H1 (cell line): ENCODE results near the gene ZNF516. TPM values are rescaled to one million over a fixed set of nuclear protein-coding genes. Genes with fewer than 3 reads are reported as not detected.

Source experiments
- CTCF ChIA-PET: fragments of 300-600 bp; sonication (Branson Sonifier 250); formaldehyde crosslinking; loops from one replicate; lab custom pipeline; 2021; ENCODE audit not compliant: partially characterized antibody; lab: Charles Lee
- POLR2A ChIA-PET: fragments of 300-600 bp; sonication (Branson Sonifier 250); formaldehyde crosslinking; loops from one replicate; lab custom pipeline; 2021; ENCODE audit warnings: inconsistent platforms; ENCODE audit not compliant: partially characterized antibody; lab: Charles Lee
- DNase-seq, 2 experiments: peaks; one replicate each; pipeline versions ENCODE4 v3.0.0 to v3.0.0-alpha.2; 2010 to 2022; ENCODE audit warnings: low spot score in 2 of 2, low read depth in 1 of 2, mixed read lengths in 1 of 2
- FAIRE-seq: peaks from 2 replicates; lab custom pipeline; 2011; peaks lifted over from hg19 to GRCh38; lab: Jason Lieb, UNC
- H2AFZ ChIP-seq: 2 replicates; pipeline ENCODE4 v1.8.1; 2012; ENCODE audit warnings: low read length, inconsistent platforms
- H2AK5ac ChIP-seq: 2 replicates; pipeline ENCODE4 v1.6.1; 2013; ENCODE audit warnings: low read depth, low read length
- H2BK120ac ChIP-seq: replicated peaks from 2 replicates; pipeline ENCODE3; 2013; ENCODE audit warnings: low read depth, low read length, inconsistent platforms
- H2BK12ac ChIP-seq: 2 replicates; pipeline ENCODE4 v1.6.1; 2013; ENCODE audit warnings: low read depth, low read length
- H2BK15ac ChIP-seq: 2 replicates; pipeline ENCODE4 v1.6.1; 2013; ENCODE audit warnings: low read length
- H2BK20ac ChIP-seq: 2 replicates; pipeline ENCODE4 v1.6.1; 2013; ENCODE audit warnings: low read length
- H2BK5ac ChIP-seq: 2 replicates; pipeline ENCODE4 v1.6.1; 2013; ENCODE audit warnings: low read depth, low read length
- H3K14ac ChIP-seq: 2 replicates; pipeline ENCODE4 v1.6.1; 2013; ENCODE audit warnings: inconsistent platforms; ENCODE audit not compliant: insufficient read length
- H3K18ac ChIP-seq: 2 replicates; pipeline ENCODE4 v1.6.1; 2013; ENCODE audit warnings: low read length; ENCODE audit errors: extremely low read depth
- H3K23ac ChIP-seq: 2 replicates; pipeline ENCODE4 v1.6.1; 2013; ENCODE audit warnings: inconsistent platforms; ENCODE audit not compliant: insufficient read length
- H3K23me2 ChIP-seq: 2 replicates; pipeline ENCODE4 v1.6.1; 2013; ENCODE audit warnings: low read depth, low read length
- H3K27ac ChIP-seq: 2 replicates; pipeline ENCODE4 v1.6.1; 2011; ENCODE audit warnings: low read depth, low read length, inconsistent platforms
- H3K27me3 ChIP-seq, 4 experiments: replicated peaks in 1 of 4; 1 replicate in 1 of 4; 2 replicates in 3 of 4; pipeline versions ENCODE4 v1.6.1 to v1.8.1; 2011 to 2013; ENCODE audit warnings: low read length in 3 of 4, mild to moderate bottlenecking in 3 of 4, inconsistent platforms in 2 of 4, mixed read lengths in 2 of 4, moderate library complexity in 1 of 4; ENCODE audit not compliant: control insufficient read depth in 3 of 4, insufficient read depth in 3 of 4; ENCODE audit errors: extremely low read depth in 1 of 4
- H3K36me3 ChIP-seq, 4 experiments: 2 replicates each; pipeline versions ENCODE4 v1.6.1 to v1.8.1; 2011 to 2013; ENCODE audit warnings: mild to moderate bottlenecking in 4 of 4, low read length in 3 of 4, moderate library complexity in 2 of 4, control low read depth in 1 of 4, inconsistent platforms in 1 of 4; ENCODE audit not compliant: insufficient read depth in 4 of 4, control insufficient read depth in 2 of 4
- H3K4ac ChIP-seq: replicated peaks from 2 replicates; pipeline ENCODE3; 2013; ENCODE audit warnings: low read length, low read depth, mixed read lengths, inconsistent platforms; ENCODE audit not compliant: insufficient read length
- H3K4me1 ChIP-seq, 4 experiments: replicated peaks in 1 of 4; 1 replicate in 1 of 4; 2 replicates in 3 of 4; pipeline versions ENCODE4 v1.6.1 to v1.8.1; 2011 to 2013; ENCODE audit warnings: low read length in 3 of 4, inconsistent platforms in 2 of 4, mixed read lengths in 1 of 4; ENCODE audit not compliant: insufficient read depth in 4 of 4, control insufficient read depth in 3 of 4
- H3K4me2 ChIP-seq, 2 experiments: 2 replicates each; pipeline versions ENCODE4 v1.6.1 to v1.8.1; 2011 to 2013; ENCODE audit warnings: low read depth in 2 of 2, low read length in 2 of 2, control low read depth in 1 of 2, inconsistent platforms in 1 of 2, mild to moderate bottlenecking in 1 of 2; ENCODE audit not compliant: insufficient read depth in 1 of 2
- H3K4me3 ChIP-seq, 4 experiments: fragments of 200-600, 300-600 bp in 1 of 4; sonication (generic), shearing (Covaris generic), sonication (Bioruptor Twin) in 1 of 4; 2 replicates each; pipeline versions ENCODE4 v1.5.1 to v1.8.1; 2011 to 2016; ENCODE audit warnings: low read length in 4 of 4, low read depth in 3 of 4, control low read depth in 2 of 4, inconsistent platforms in 2 of 4, mild to moderate bottlenecking in 2 of 4, mixed read lengths in 1 of 4, moderate library complexity in 1 of 4; ENCODE audit not compliant: insufficient read depth in 2 of 4; ENCODE audit errors: extremely low read depth in 1 of 4
- H3K56ac ChIP-seq: replicated peaks from 2 replicates; pipeline ENCODE3; 2013; ENCODE audit warnings: low read depth, mild to moderate bottlenecking, mixed read lengths, low read length, inconsistent platforms; ENCODE audit not compliant: insufficient read length
- H3K79me1 ChIP-seq: 2 replicates; pipeline ENCODE4 v1.6.1; 2013; ENCODE audit warnings: low read depth, low read length, control low read depth
- H3K79me2 ChIP-seq, 2 experiments: 2 replicates each; pipeline versions ENCODE4 v1.6.1 to v1.8.1; 2012 to 2013; ENCODE audit warnings: low read length in 2 of 2, mild to moderate bottlenecking in 2 of 2, inconsistent platforms in 1 of 2; ENCODE audit not compliant: insufficient read depth in 2 of 2, control insufficient read depth in 1 of 2
- H3K9ac ChIP-seq, 4 experiments: replicated peaks in 1 of 4; 1 replicate in 1 of 4; 2 replicates in 3 of 4; pipeline versions ENCODE4 v1.6.1 to v1.8.1; 2011 to 2013; ENCODE audit warnings: low read depth in 3 of 4, low read length in 3 of 4, control low read depth in 2 of 4, mild to moderate bottlenecking in 2 of 4, moderate library complexity in 2 of 4, inconsistent platforms in 1 of 4; ENCODE audit errors: extremely low read depth in 1 of 4
- H3K9me3 ChIP-seq, 2 experiments: 2 replicates each; pipeline versions ENCODE4 v1.6.1 to v1.8.1; 2012 to 2013; ENCODE audit warnings: mild to moderate bottlenecking in 2 of 2, moderate library complexity in 2 of 2, control low read depth in 1 of 2, inconsistent platforms in 1 of 2, low read depth in 1 of 2, low read length in 1 of 2, mixed read lengths in 1 of 2; ENCODE audit not compliant: insufficient read depth in 2 of 2
- H4K20me1 ChIP-seq, 2 experiments: replicated peaks in 1 of 2; 2 replicates each; pipeline versions ENCODE3 to v1.8.1; 2011 to 2013; ENCODE audit warnings: inconsistent platforms in 2 of 2, low read length in 2 of 2, mild to moderate bottlenecking in 1 of 2; ENCODE audit not compliant: insufficient read depth in 2 of 2, control insufficient read depth in 1 of 2
- H4K5ac ChIP-seq: 2 replicates; pipeline ENCODE4 v1.6.1; 2013; ENCODE audit warnings: low read length, low read depth, mixed read lengths, inconsistent platforms; ENCODE audit not compliant: insufficient read length
- H4K8ac ChIP-seq: 2 replicates; pipeline ENCODE4 v1.8.0; 2013; ENCODE audit warnings: mild to moderate bottlenecking, moderate library complexity, low read length, inconsistent platforms; ENCODE audit not compliant: insufficient read depth; ENCODE audit errors: extremely low read depth
- H4K91ac ChIP-seq: replicated peaks from 2 replicates; pipeline ENCODE3; 2013; ENCODE audit warnings: low read length, mixed read lengths, inconsistent platforms; ENCODE audit not compliant: insufficient read length
- BRCA1 ChIP-seq: IDR thresholded peaks from 2 replicates; pipeline ENCODE4 v1.6.1; 2012; ENCODE audit warnings: low read depth, low read length, improper control_type of control experiment
- E2F6 ChIP-seq: IDR thresholded peaks from 2 replicates; pipeline ENCODE4 v1.6.1; 2012; ENCODE audit warnings: inconsistent platforms
- EZH2 ChIP-seq: fragments of 200-600 bp; sonication (generic); IDR thresholded peaks from 2 replicates; pipeline ENCODE4 v1.7.1; 2012; ENCODE audit warnings: low read depth, mild to moderate bottlenecking, moderate library complexity, low read length, inconsistent platforms; ENCODE audit not compliant: severe bottlenecking
- MAFK ChIP-seq: IDR thresholded peaks from 2 replicates; pipeline ENCODE4 v1.6.1; 2012; ENCODE audit warnings: low read depth, mild to moderate bottlenecking, improper control_type of control experiment, low read length
- POLR2A ChIP-seq, 2 experiments: IDR thresholded peaks; 1 replicate in 1 of 2; 2 replicates in 1 of 2; pipeline ENCODE4 v1.6.1; 2011; ENCODE audit warnings: low read depth in 2 of 2, low read length in 2 of 2, mild to moderate bottlenecking in 2 of 2; ENCODE audit errors: control extremely low read depth in 1 of 2
- RXRA ChIP-seq: IDR thresholded peaks from 2 replicates; pipeline ENCODE4 v1.6.1; 2011; ENCODE audit warnings: low read depth, mild to moderate bottlenecking, low read length, moderate library complexity; ENCODE audit not compliant: insufficient read depth
- WGBS, 2 experiments: shearing (Covaris generic) in 1 of 2; methylation state at CpG; one replicate each; pipeline versions ENCODE4 v1.1.6 to v1.1.7; 2013 to 2015; ENCODE audit warnings: low lambda C conversion rate in 2 of 2, mixed read lengths in 2 of 2, inconsistent platforms in 1 of 2, low coverage in 1 of 2, missing lambda C conversion rate in 1 of 2; ENCODE audit not compliant: insufficient replicate concordance in 2 of 2, insufficient coverage in 1 of 2, insufficient read length in 1 of 2; ENCODE audit errors: extremely low coverage in 1 of 2, missing lambda C conversion rate in 1 of 2; 5-methylcytosine and 5-hydroxymethylcytosine counted together
- polyA plus RNA-seq, 7 experiments: library from polyadenylated mRNA; depleted of rRNA in 3 of 7; stranded (reverse) in 5 of 7; unstranded in 2 of 7; fragments of >200 nt in 5 of 7; fragments of 200-250 nt in 2 of 7; gene quantifications; 1 replicate in 5 of 7; 2 replicates in 1 of 7; 4 replicates in 1 of 7; pipeline versions ENCODE4 v1.2.1 to v1.2.3, GENCODE V29; 2011 to 2013; ENCODE audit warnings: missing spikeins in 2 of 7, mixed read lengths in 2 of 7
- total RNA-seq: library from RNA; stranded (reverse); fragmentation: NEBNext Ultra II Directional; extraction: Animal tissue kit (Norgen Biotek cat#: 25700); gene quantifications from 2 replicates; pipeline ENCODE4 v1.2.1, GENCODE V29; 2021
- TF ChIP-seq, protein P1 (sequence below): IDR thresholded peaks from 2 replicates; pipeline ENCODE4 v1.6.1; 2012; ENCODE audit warnings: inconsistent platforms
- TF ChIP-seq, protein P2 (sequence below): IDR thresholded peaks from 2 replicates; pipeline ENCODE4 v1.6.1; 2011; ENCODE audit warnings: low read length, improper control_type of control experiment

ZNF516 gene
- total and polyA plus RNA-seq, 2 of the 8 experiments (the other 6 are each of a cell fraction or from before 2014, with no cell fraction given), result 7.3 to 17.0 TPM

GRCh38 chr18:76384114-76384790 is 110.8 kb downstream of the ZNF516 start:
- no peak overlapping the region for H4K91ac ChIP-seq
- CTCF ChIA-PET, result interaction anchor here (1.0 kb wide), 1 partner anchor 25 kb away, joined by 3 read pairs; no protein-coding TSS in a partner anchor
- no peak overlapping the region for H3K56ac ChIP-seq
- H2BK20ac ChIP-seq, result no peak overlapping the region
- no peaks in the 10 kb centered on the region for H3K27me3 ChIP-seq
- H3K4ac ChIP-seq, result no peak overlapping the region
- peaks cover 0 to 9% (median 0%) of the 10 kb centered on the region in 4 experiments; a peak in 4 of 7 replicates for H3K4me1 ChIP-seq
- no peak overlapping the region for H4K8ac ChIP-seq
- TF ChIP-seq, protein P1, sequence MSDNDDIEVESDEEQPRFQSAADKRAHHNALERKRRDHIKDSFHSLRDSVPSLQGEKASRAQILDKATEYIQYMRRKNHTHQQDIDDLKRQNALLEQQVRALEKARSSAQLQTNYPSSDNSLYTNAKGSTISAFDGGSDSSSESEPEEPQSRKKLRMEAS, result no peak
- no peak for TF ChIP-seq MAFK
- no peak for TF ChIP-seq BRCA1
- TF ChIP-seq POLR2A (IDR thresholded peaks at IDR 0.05; ENCODE audit: control extremely low read depth in 1 of 2, low read depth in 2 of 2, low read length in 2 of 2), result no peak
- no peak for TF ChIP-seq E2F6
- TF ChIP-seq, protein P2, sequence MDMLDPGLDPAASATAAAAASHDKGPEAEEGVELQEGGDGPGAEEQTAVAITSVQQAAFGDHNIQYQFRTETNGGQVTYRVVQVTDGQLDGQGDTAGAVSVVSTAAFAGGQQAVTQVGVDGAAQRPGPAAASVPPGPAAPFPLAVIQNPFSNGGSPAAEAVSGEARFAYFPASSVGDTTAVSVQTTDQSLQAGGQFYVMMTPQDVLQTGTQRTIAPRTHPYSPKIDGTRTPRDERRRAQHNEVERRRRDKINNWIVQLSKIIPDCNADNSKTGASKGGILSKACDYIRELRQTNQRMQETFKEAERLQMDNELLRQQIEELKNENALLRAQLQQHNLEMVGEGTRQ, result no peak
- no peak for TF ChIP-seq EZH2
- TF ChIP-seq RXRA, result no peak
- H2AK5ac ChIP-seq, result no peak overlapping the region
- POLR2A ChIA-PET, result no interaction called here
- H3K79me1 ChIP-seq, result peaks cover 2% of the 10 kb centered on the region
- H2AFZ ChIP-seq, result no peak overlapping the region
- FAIRE-seq, result no peak
- WGBS, 2 experiments, result 90% methylated on average over 9 of the region's 30 CpGs; no CpG with 5 or more reads in 1 of the 2 experiments
- no peaks in the 10 kb centered on the region for H3K79me2 ChIP-seq
- no peak overlapping the region for H3K9ac ChIP-seq
- H2BK12ac ChIP-seq, result no peak overlapping the region
- H3K27ac ChIP-seq, result no peak overlapping the region
- no peak overlapping the region for H2BK120ac ChIP-seq
- H3K23me2 ChIP-seq, result no peaks in the 10 kb centered on the region
- no peak overlapping the region for H4K5ac ChIP-seq
- no peak overlapping the region for H3K4me2 ChIP-seq
- no peak overlapping the region for H3K23ac ChIP-seq
- H4K20me1 ChIP-seq, result no peaks in the 10 kb centered on the region
- no peak overlapping the region for H3K18ac ChIP-seq
- H2BK15ac ChIP-seq, result no peak overlapping the region
- H3K9me3 ChIP-seq, result 0 out of 4 replicates have a peak, but pooled peaks cover 0 to 3% of the 10 kb centered on the region in 2 experiments
- H3K36me3 ChIP-seq, result peaks cover 0 to 3% (median 2%) of the 10 kb centered on the region in 4 experiments; a peak in 3 of 8 replicates
- no peak overlapping the region for H3K14ac ChIP-seq
- H2BK5ac ChIP-seq, result no peak overlapping the region
- DNase-seq, result no peak
- no peak overlapping the region for H3K4me3 ChIP-seq
